Endothelial cell of umbilical vein (primary cell): ENCODE data around the gene XIRP1. TPM values are rescaled to one million over a fixed set of nuclear protein-coding genes. Genes with fewer than 3 reads are reported as not detected.

Experiments
- BruUV-seq: library from RNA; stranded (reverse); fragments of 400-500 nt; replicated peaks from 2 replicates; lab custom pipeline; 2021; lab: Mats Ljungman, UMichigan
- CTCF ChIA-PET: fragments of 300-600, 350-600 bp; sonication (Branson Sonifier 250); formaldehyde crosslinking; loops from one replicate; lab custom pipeline; 2021; ENCODE audit warnings: antibody characterized with exemption, inconsistent platforms; lab: Charles Lee
- POLR2A ChIA-PET: fragments of 300-600, 350-600 bp; sonication (Branson Sonifier 250); formaldehyde crosslinking; loops from one replicate; lab custom pipeline; 2021; ENCODE audit warnings: antibody characterized with exemption, inconsistent platforms; lab: Charles Lee
- DNase-seq: peaks from one replicate; pipeline ENCODE4 v3.0.0-alpha.2; 2011; ENCODE audit warnings: low read depth, low spot score
- FAIRE-seq: peaks from 2 replicates; lab custom pipeline; 2011; peaks lifted over from hg19 to GRCh38; lab: Jason Lieb, UNC
- H2AFZ ChIP-seq: 2 replicates; pipeline ENCODE4 v1.6.0; 2012; ENCODE audit warnings: low read depth, low read length, control low read depth, inconsistent platforms
- H3K27ac ChIP-seq: 2 replicates; pipeline ENCODE4 v1.5.1; 2011; ENCODE audit warnings: low read depth, mild to moderate bottlenecking, control low read depth, low read length, moderate library complexity; ENCODE audit not compliant: insufficient read depth
- H3K27me3 ChIP-seq, 2 experiments: 2 replicates each; pipeline versions ENCODE4 v1.6.0 to v1.6.1; 2011; ENCODE audit warnings: low read length in 2 of 2, mixed read lengths in 1 of 2; ENCODE audit not compliant: control insufficient read depth in 2 of 2, insufficient read depth in 2 of 2
- H3K36me3 ChIP-seq, 2 experiments: 2 replicates in 1 of 2; 3 replicates in 1 of 2; pipeline ENCODE4 v1.5.1; 2011; ENCODE audit warnings: low read length in 2 of 2, mild to moderate bottlenecking in 1 of 2, moderate library complexity in 1 of 2; ENCODE audit not compliant: control insufficient read depth in 2 of 2, insufficient read depth in 2 of 2; ENCODE audit errors: extremely low read depth in 1 of 2
- H3K4me1 ChIP-seq: 3 replicates; pipeline ENCODE4 v1.5.1; 2011; ENCODE audit warnings: mild to moderate bottlenecking, low read length; ENCODE audit not compliant: control insufficient read depth, insufficient read depth; ENCODE audit errors: extremely low read depth
- H3K4me2 ChIP-seq: 2 replicates; pipeline ENCODE4 v1.6.1; 2011; ENCODE audit warnings: low read length, control low read depth, mixed read lengths; ENCODE audit not compliant: insufficient read depth
- H3K4me3 ChIP-seq, 3 experiments: fragments of 200-600 bp in 1 of 3; sonication (generic), shearing (Covaris generic) in 1 of 3; replicated peaks in 1 of 3; 2 replicates each; pipeline ENCODE4 v1.5.1; 2011 to 2016; ENCODE audit warnings: control low read depth in 3 of 3, low read length in 3 of 3, mild to moderate bottlenecking in 2 of 3, inconsistent platforms in 1 of 3, low read depth in 1 of 3, moderate library complexity in 1 of 3; ENCODE audit not compliant: insufficient read depth in 1 of 3
- H3K79me2 ChIP-seq: 2 replicates; pipeline ENCODE4 v1.6.0; 2012; ENCODE audit warnings: low read length, inconsistent platforms; ENCODE audit not compliant: control insufficient read depth, insufficient read depth
- H3K9ac ChIP-seq: replicated peaks from 2 replicates; pipeline ENCODE3; 2011; ENCODE audit warnings: low read length, control low read depth; ENCODE audit not compliant: insufficient read depth; ENCODE audit errors: extremely low read depth
- H3K9me1 ChIP-seq: replicated peaks from 3 replicates; pipeline ENCODE4 v1.6.0; 2011; ENCODE audit warnings: mild to moderate bottlenecking, low read length; ENCODE audit not compliant: control insufficient read depth, insufficient read depth; ENCODE audit errors: extremely low read depth
- H3K9me3 ChIP-seq: replicated peaks from 2 replicates; pipeline ENCODE4 v1.5.1; 2012; ENCODE audit warnings: low read length, inconsistent platforms; ENCODE audit not compliant: control insufficient read depth, insufficient read depth
- H4K20me1 ChIP-seq: replicated peaks from 2 replicates; pipeline ENCODE3; 2011; ENCODE audit warnings: mild to moderate bottlenecking, low read length; ENCODE audit not compliant: control insufficient read depth, insufficient read depth; ENCODE audit errors: extremely low read depth
- CTCF ChIP-seq, 2 donors: IDR thresholded peaks; 1 replicate in 1 of 2; 2 replicates in 1 of 2; pipeline ENCODE4 v1.5.1; 2011; ENCODE audit warnings: low read length in 2 of 2, mild to moderate bottlenecking in 2 of 2, moderate library complexity in 2 of 2, control low read depth in 1 of 2, inconsistent platforms in 1 of 2, low read depth in 1 of 2; ENCODE audit not compliant: insufficient read depth in 1 of 2; ENCODE audit errors: extremely low read depth in 1 of 2
- EZH2 ChIP-seq: IDR thresholded peaks from 2 replicates; pipeline ENCODE4 v1.6.1; 2012; ENCODE audit warnings: borderline replicate concordance, low read depth, mild to moderate bottlenecking, moderate library complexity, low read length, inconsistent platforms; ENCODE audit not compliant: severe bottlenecking
- FOS ChIP-seq: IDR thresholded peaks from 2 replicates; pipeline ENCODE4 v1.6.1; 2011; ENCODE audit warnings: mild to moderate bottlenecking, low read length, moderate library complexity, borderline replicate concordance; ENCODE audit not compliant: insufficient read depth
- GATA2 ChIP-seq: IDR thresholded peaks from 2 replicates; pipeline ENCODE4 v1.7.0; 2011; ENCODE audit warnings: low read depth, mild to moderate bottlenecking, moderate library complexity, mixed read lengths, low read length; ENCODE audit not compliant: insufficient read length, insufficient read depth
- JUN ChIP-seq: IDR thresholded peaks from 2 replicates; pipeline ENCODE4 v1.6.1; 2011; ENCODE audit warnings: borderline replicate concordance, low read depth; ENCODE audit not compliant: insufficient read length, insufficient read depth
- MAX ChIP-seq: IDR thresholded peaks from 2 replicates; pipeline ENCODE4 v1.6.1; 2011; ENCODE audit not compliant: insufficient read depth, insufficient read length
- MYC ChIP-seq: IDR thresholded peaks from one replicate; pipeline ENCODE4 v1.6.1; 2011; ENCODE audit warnings: mild to moderate bottlenecking, low read depth, low read length
- POLR2A ChIP-seq: IDR thresholded peaks from 2 replicates; pipeline ENCODE4 v1.6.1; 2012; ENCODE audit warnings: low read depth, mild to moderate bottlenecking, control low read depth, low read length
- POLR2AphosphoS5 ChIP-seq: IDR thresholded peaks from 2 replicates; pipeline ENCODE4 v1.6.1; 2012; ENCODE audit warnings: low read depth, mild to moderate bottlenecking, control low read depth, low read length, moderate library complexity; ENCODE audit not compliant: insufficient read depth
- dilution Hi-C: fragments of 300-500 bp; cut with MboI; formaldehyde crosslinking; loops from one replicate; pipeline ENCODE4 v1.15.0; 2019; ENCODE audit warnings: low sequenced_read_pairs; ENCODE audit not compliant: extremely low pct_ligation_motif_present
- intact Hi-C: fragments of 100-400 bp; cut with micrococcal nuclease; formaldehyde crosslinking; loops from one replicate; pipeline ENCODE4 v1.10.0; 2022
- polyA plus RNA-seq, 4 experiments: library from polyadenylated mRNA; depleted of rRNA in 3 of 4; stranded (reverse) in 3 of 4; unstranded in 1 of 4; fragments of >200 nt; gene quantifications; 2 replicates each; pipeline versions ENCODE4 v1.2.1 to v1.2.3, GENCODE V29; 2011 to 2012; ENCODE audit warnings: missing spikeins in 1 of 4
- total RNA-seq: library from RNA; stranded (reverse); gene quantifications from 2 replicates; pipeline ENCODE4 v1.2.3, GENCODE V29; 2021

Gene XIRP1
- total and polyA plus RNA-seq, 2 donors (not counting 3 experiments of a cell fraction or from before 2014, with no cell fraction given): not detected

DNA sequence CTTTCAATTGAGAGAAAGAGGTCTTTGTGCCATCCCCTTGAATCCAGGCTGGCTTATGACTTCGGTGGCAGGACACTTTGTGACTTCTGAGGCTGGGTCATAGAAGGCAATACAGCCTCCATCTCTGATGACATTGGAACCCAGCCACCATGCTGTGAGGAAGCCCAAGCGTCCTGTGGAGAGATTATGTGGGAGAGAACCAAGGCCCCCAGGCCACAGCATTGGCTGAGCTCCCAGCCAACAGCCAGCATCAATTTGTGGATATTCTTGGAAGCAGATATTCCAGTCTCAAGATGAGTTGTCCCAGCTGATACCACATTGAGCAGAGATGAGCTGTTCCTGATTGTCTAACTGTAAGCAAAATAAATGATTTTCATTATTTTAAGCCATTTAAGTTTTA, 12.7 kb upstream of the XIRP1 start:
- no TSS peak for BruUV-seq
- no peak overlapping the region for H2AFZ ChIP-seq
- H3K27ac ChIP-seq: no peak overlapping the region
- FAIRE-seq (no peak), DNase-seq (no peak)
- H4K20me1 ChIP-seq: no peaks in the 10 kb centered on the region
- ChIA-PET CTCF (interaction anchor here (1.3 to 1.5 kb wide), 2 partner anchors 15 to 87 kb away, joined by 7 read pairs; no protein-coding TSS in a partner anchor), POLR2A (no interaction called here)
- no peaks in the 10 kb centered on the region for H3K9me1 ChIP-seq
- H3K9ac ChIP-seq: no peak overlapping the region
- H3K4me3 ChIP-seq: no peak overlapping the region
- peaks cover 8 to 19% of the 10 kb centered on the region in 2 experiments for H3K27me3 ChIP-seq
- H3K4me2 ChIP-seq: no peak overlapping the region
- H3K36me3 ChIP-seq: no peaks in the 10 kb centered on the region
- dilution Hi-C loops: no loop called here
- intact Hi-C loops: no loop called here
- no peaks in the 10 kb centered on the region for H3K9me3 ChIP-seq
- H3K4me1 ChIP-seq: no peaks in the 10 kb centered on the region
- no peaks in the 10 kb centered on the region for H3K79me2 ChIP-seq
- no peak for TF ChIP-seq JUN

DNA sequence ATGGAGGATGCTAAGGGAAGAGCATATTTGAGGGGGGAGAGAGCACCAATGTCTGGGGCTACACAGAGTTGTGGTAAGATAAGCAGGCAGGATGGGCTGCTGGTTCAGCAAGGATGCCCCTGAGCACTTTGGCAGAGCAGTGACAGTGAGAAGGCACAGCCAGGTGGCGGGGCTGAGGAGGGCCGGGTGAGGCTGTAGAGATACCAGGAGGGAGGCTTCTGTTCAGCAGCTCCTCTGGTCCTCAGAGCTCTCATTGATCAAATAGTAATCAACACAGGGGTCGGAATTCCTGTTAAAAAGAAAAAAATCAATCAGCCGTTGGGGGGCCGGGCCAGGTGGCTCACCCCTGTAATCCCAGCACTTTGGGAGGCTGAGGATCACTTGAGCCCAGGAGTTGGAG, 11.5 kb upstream of the XIRP1 start:
- DNase-seq (no peak), FAIRE-seq (no peak)
- Histone ChIP-seq H3K27ac (no peak overlapping the region), H3K4me2 (no peak overlapping the region), H3K9me1 (no peaks in the 10 kb centered on the region), H4K20me1 (no peaks in the 10 kb centered on the region), H3K4me1 (no peaks in the 10 kb centered on the region), H3K9me3 (no peaks in the 10 kb centered on the region), H3K9ac (no peak overlapping the region), H3K79me2 (no peaks in the 10 kb centered on the region), H2AFZ (no peak overlapping the region), H3K27me3 (peaks cover 8 to 16% of the 10 kb centered on the region in 2 experiments), H3K36me3 (no peaks in the 10 kb centered on the region), H3K4me3 (no peak overlapping the region)
- ChIA-PET CTCF (interaction anchor here (0.6 to 2.7 kb wide), 3 partner anchors 14 to 84 kb away, joined by 4 to 13 read pairs (median 6); no protein-coding TSS in a partner anchor), POLR2A (no interaction called here)
- intact Hi-C loops (no loop called here), dilution Hi-C loops (no loop called here)
- BruUV-seq: no TSS peak
- TF ChIP-seq CTCF (IDR thresholded peaks at IDR 0.05; ENCODE audit: extremely low read depth in 1 of 2, insufficient read depth in 1 of 2, low read depth in 1 of 2, low read length in 2 of 2) (no peak), JUN (no peak), MYC (no peak), FOS (no peak), GATA2 (no peak), EZH2 (no peak), POLR2A (no peak), MAX (no peak), POLR2AphosphoS5 (no peak)
